Spleen (tissue), 11 donors: Measurements from ENCODE around the gene OR6S1. TPM values are rescaled to one million over a fixed set of nuclear protein-coding genes. Genes with fewer than 3 reads are reported as not detected.

Experiments
- DNase-seq: peaks from one replicate; pipeline ENCODE4 v3.0.0-alpha.2; 2020
- H3K27ac ChIP-seq, 8 donors: fragments of 200-600 bp; sonication (generic) in 7 of 8; 1 replicate in 4 of 8; 2 replicates in 4 of 8; pipeline versions ENCODE4 v1.5.0 to v1.8.0; 2016 to 2021; ENCODE audit warnings: inconsistent platforms in 4 of 8, mild to moderate bottlenecking in 4 of 8, moderate library complexity in 1 of 8
- H3K27me3 ChIP-seq, 7 donors: fragments of 200-600 bp; sonication (generic) in 6 of 7; replicated peaks in 1 of 7; 1 replicate in 4 of 7; 2 replicates in 3 of 7; pipeline versions ENCODE4 v1.5.0 to v1.8.0; 2016 to 2021; ENCODE audit warnings: inconsistent platforms in 3 of 7, mild to moderate bottlenecking in 1 of 7
- H3K36me3 ChIP-seq, 6 donors: fragments of 200-600 bp; sonication (generic) in 5 of 6; 1 replicate in 4 of 6; 2 replicates in 2 of 6; pipeline versions ENCODE4 v1.5.0 to v1.8.0; 2016 to 2021; ENCODE audit warnings: inconsistent platforms in 2 of 6
- H3K4me1 ChIP-seq, 6 donors: fragments of 200-600 bp; sonication (generic) in 5 of 6; 1 replicate in 3 of 6; 2 replicates in 3 of 6; pipeline versions ENCODE4 v1.5.0 to v1.8.0; 2016 to 2021; ENCODE audit warnings: inconsistent platforms in 3 of 6
- H3K4me3 ChIP-seq, 8 donors: fragments of 200-600 bp; sonication (generic) in 7 of 8; 1 replicate in 4 of 8; 2 replicates in 4 of 8; pipeline versions ENCODE4 v1.5.0 to v1.8.0; 2016 to 2021; ENCODE audit warnings: inconsistent platforms in 4 of 8, mild to moderate bottlenecking in 4 of 8, moderate library complexity in 2 of 8
- H3K9me3 ChIP-seq, 8 donors: fragments of 200-600 bp; sonication (generic) in 7 of 8; 1 replicate in 4 of 8; 2 replicates in 4 of 8; pipeline versions ENCODE4 v1.5.0 to v1.8.0; 2016 to 2021; ENCODE audit warnings: inconsistent platforms in 4 of 8
- CTCF ChIP-seq, 11 experiments: fragments of 200-600 bp in 7 of 11; fragments of 450-650 bp in 4 of 11; sonication (generic) in 4 of 11; IDR thresholded peaks in 8 of 11; conservative IDR thresholded peaks in 3 of 11; 1 replicate in 7 of 11; 2 replicates in 4 of 11; pipeline versions ENCODE4 v1.4.0 to v1.8.0; 2016 to 2021; ENCODE audit warnings: antibody characterized with exemption in 11 of 11, inconsistent platforms in 4 of 11, mild to moderate bottlenecking in 1 of 11
- POLR2A ChIP-seq, 3 donors: fragments of 450-650 bp; IDR thresholded peaks; one replicate each; pipeline ENCODE4 v1.5.1; 2017; ENCODE audit warnings: antibody characterized with exemption in 3 of 3, mild to moderate bottlenecking in 1 of 3
- POLR2AphosphoS5 ChIP-seq, 3 donors: sonication (generic); formaldehyde crosslinking; IDR thresholded peaks; one replicate each; pipeline ENCODE4 v1.5.1; 2017; ENCODE audit warnings: antibody characterized with exemption in 3 of 3
- WGBS, 5 donors: extraction: QIAGEN DNeasy Blood & Tissue Kit in 3 of 5; methylation state at CpG; one replicate each; pipeline versions ENCODE4 v1.1.5 to v1.1.7; 2013 to 2018; 5-methylcytosine and 5-hydroxymethylcytosine counted together
- intact Hi-C: fragments of 100-400 bp; cut with DNase I; formaldehyde crosslinking; loops from one replicate; pipeline ENCODE4 v1.15.0; 2023; ENCODE audit warnings: low total_unique reads
- polyA plus RNA-seq, 3 donors: library from polyadenylated mRNA; stranded (reverse); fragments of 200-250 nt; gene quantifications; one replicate each; pipeline ENCODE4 v1.2.1, GENCODE V29; 2013
- total RNA-seq, 7 donors: library from RNA; depleted of rRNA in 3 of 7; stranded (reverse); fragments of >200 nt in 3 of 7; fragmentation: NEBNext Ultra II Directional in 4 of 7; extraction: Animal tissue kit (Norgen Biotek cat#: 25700) in 4 of 7; gene quantifications; one replicate each; pipeline versions ENCODE4 v1.1.0 to v1.2.1, GENCODE V29; 2016 to 2021
- donor health status: healthy with polysubstance abuse.
- donor health status: DM: no; HTN: no; CAD: no; lungs with moderate emphysema.
- donor health status: DM: no; HTN: no; CAD: no.
- donor health status: Bipolar disorder and iron deficiency.
- donor health status: healthy.
- donor health status: DM: no; HTN: no; CAD: no.
- donor health status: DM: yes; HTN: yes; CAD: no.

The OR6S1 gene
- total and polyA plus RNA-seq, 10 donors, result 0.10 to 0.77 (median 0.27) TPM; not detected in 7

DNA sequence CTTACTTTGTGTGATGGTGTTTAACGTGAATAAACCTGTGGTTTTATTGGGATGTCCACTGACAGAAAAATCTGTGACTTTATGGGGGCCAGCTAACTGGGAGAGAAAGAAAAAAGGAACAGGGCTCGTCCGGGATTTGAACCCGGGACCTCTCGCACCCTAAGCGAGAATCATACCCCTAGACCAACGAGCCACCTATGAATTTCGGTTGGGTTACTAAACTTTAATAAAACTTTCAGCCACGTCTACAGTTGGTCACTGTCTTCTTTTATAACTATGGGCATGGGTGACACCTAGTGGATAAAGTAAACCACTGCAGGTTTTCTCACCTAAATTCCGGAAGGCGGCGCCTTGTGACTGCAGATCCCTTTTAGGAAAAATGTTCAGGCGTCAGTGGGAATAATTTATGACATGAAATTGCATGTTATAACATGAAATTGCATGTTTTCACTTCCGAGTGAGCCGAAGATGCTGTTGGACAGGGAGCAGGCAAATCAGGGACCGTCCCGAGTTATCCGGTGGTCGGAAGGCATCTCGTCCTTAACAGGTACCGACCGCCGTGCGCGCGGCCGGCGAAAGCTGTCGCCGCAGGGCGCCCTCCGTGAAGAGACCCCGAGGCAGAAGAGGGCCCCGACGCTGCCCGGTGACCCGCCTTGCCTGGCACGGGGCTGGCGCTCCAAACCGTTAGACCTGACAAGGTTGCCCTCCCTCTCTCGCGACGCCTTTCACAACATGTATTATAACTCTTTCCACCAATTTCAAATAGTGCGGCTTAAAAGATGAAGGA, 32.1 kb downstream of the OR6S1 start:
- H3K4me3 ChIP-seq, result peak overlapping the region; percentile 71 to 96 (median 88)
- 0 to 1% (median 1%) methylated on average over 32 to 44 of the region's 44 CpGs for WGBS, 5 donors
- H3K9me3 ChIP-seq, result no peaks in the 10 kb centered on the region
- H3K27ac ChIP-seq, result peak overlapping the region in 7 of 8 donors; percentile 38 to 86 (median 75)
- no peaks in the 10 kb centered on the region for H3K36me3 ChIP-seq
- H3K27me3 ChIP-seq, result no peaks in the 10 kb centered on the region
- peaks cover 14 to 56% (median 44%) of the 10 kb centered on the region in 6 donors for H3K4me1 ChIP-seq
- intact Hi-C loops, result loop anchor here (5.0 kb wide), 3 partner anchors 78 to 282 kb away; partner anchors contain the start of genes ANG and TEP1
- peak; percentile 88 to 98 (median 94) for TF ChIP-seq CTCF (IDR thresholded peaks at IDR 0.05 in 8 of 11, conservative IDR thresholded peaks at IDR 0.05 in 3 of 11)
- peak in 1 of 3 donors; percentile 5 for TF ChIP-seq POLR2A (IDR thresholded peaks at IDR 0.05)
- peak in 1 of 3 donors; percentile 39 for TF ChIP-seq POLR2AphosphoS5 (IDR thresholded peaks at IDR 0.05)
- DNase-seq, result peak; percentile 88

DNA sequence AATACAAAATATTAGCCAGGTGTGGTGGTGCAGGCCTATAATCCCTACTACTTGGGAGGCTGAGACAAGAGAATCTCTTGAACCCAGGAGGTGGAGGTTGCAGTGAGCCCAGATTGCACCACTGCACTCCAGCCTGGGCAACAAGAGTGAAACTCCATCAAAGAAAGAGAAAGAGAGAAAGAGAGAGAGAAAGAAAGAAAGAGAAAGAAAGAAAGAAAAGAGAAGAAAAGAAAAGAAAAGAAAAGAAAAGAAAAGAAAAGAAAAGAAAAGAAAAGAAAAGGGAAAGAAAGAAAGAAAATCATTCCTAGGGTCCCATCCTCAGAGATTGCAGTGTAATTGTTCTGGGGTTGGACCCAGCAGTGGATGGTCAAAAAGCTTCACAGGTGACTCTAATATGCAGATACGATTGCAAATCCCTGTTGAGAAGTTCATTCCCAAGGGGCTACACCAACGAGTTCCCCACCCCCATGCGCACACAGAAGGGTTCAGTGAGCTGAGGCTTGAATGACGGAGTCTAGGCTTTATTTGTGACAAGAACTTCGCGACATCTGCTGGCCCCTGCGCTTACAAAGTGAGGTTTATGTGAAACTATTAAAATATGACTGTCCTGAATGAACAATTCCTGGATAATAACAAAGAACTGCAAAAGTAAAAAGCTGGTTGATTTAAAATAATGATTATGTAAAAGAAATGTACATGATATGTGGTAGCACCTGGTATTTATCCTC, 32.9 kb downstream of the OR6S1 start:
- Histone ChIP-seq H3K27ac (peak overlapping the region in 1 of 8 donors; percentile 76), H3K4me1 (peaks cover 14 to 48% (median 37%) of the 10 kb centered on the region in 6 donors), H3K4me3 (no peak overlapping the region), H3K9me3 (no peaks in the 10 kb centered on the region), H3K36me3 (no peaks in the 10 kb centered on the region), H3K27me3 (no peaks in the 10 kb centered on the region)
- no peak for DNase-seq
- intact Hi-C loops, result loop anchor here (5.0 kb wide), 1 partner anchor 281 kb away; no protein-coding TSS in a partner anchor
- TF ChIP-seq POLR2AphosphoS5 (IDR thresholded peaks at IDR 0.05) (no peak), POLR2A (IDR thresholded peaks at IDR 0.05) (no peak), CTCF (IDR thresholded peaks at IDR 0.05 in 8 of 11, conservative IDR thresholded peaks at IDR 0.05 in 3 of 11) (no peak)
- WGBS, 5 donors, result 62 to 75% (median 69%) methylated on average over 7 of the region's 7 CpGs

- Histone ChIP-seq H3K4me1 (peaks cover 5 to 38% (median 28%) of the 10 kb centered on the region in 6 donors), H3K27ac (no peak overlapping the region), H3K9me3 (no peaks in the 10 kb centered on the region), H3K27me3 (no peaks in the 10 kb centered on the region), H3K36me3 (no peaks in the 10 kb centered on the region), H3K4me3 (no peak overlapping the region)
- intact Hi-C loops, result loop anchor here (5.0 kb wide), 1 partner anchor 280 kb away; no protein-coding TSS in a partner anchor
- 52 to 69% (median 65%) methylated on average over 5 of the region's 5 CpGs for WGBS, 5 donors
- no peak for TF ChIP-seq CTCF (IDR thresholded peaks at IDR 0.05 in 8 of 11, conservative IDR thresholded peaks at IDR 0.05 in 3 of 11)
- TF ChIP-seq POLR2A (IDR thresholded peaks at IDR 0.05), result no peak
- no peak for TF ChIP-seq POLR2AphosphoS5 (IDR thresholded peaks at IDR 0.05)
- no peak for DNase-seq
These were observed 33.9 kb downstream of the OR6S1 start for GRCh38 chr14:20607617-20608016.

GRCh38 chr14:20606902-20607242, 34.6 kb downstream of the OR6S1 start:
- Histone ChIP-seq H3K4me1 (peaks cover 4 to 31% (median 21%) of the 10 kb centered on the region in 6 donors), H3K4me3 (no peak overlapping the region), H3K27me3 (no peaks in the 10 kb centered on the region), H3K9me3 (no peaks in the 10 kb centered on the region), H3K27ac (no peak overlapping the region), H3K36me3 (no peaks in the 10 kb centered on the region)
- intact Hi-C loops, result loop anchor here (5.0 kb wide), 1 partner anchor 280 kb away; no protein-coding TSS in a partner anchor
- 75 to 100% (median 81%) methylated on average over 2 of the region's 2 CpGs for WGBS, 5 donors
- DNase-seq, result no peak
- TF ChIP-seq POLR2A (IDR thresholded peaks at IDR 0.05), result no peak
- no peak for TF ChIP-seq POLR2AphosphoS5 (IDR thresholded peaks at IDR 0.05)
- TF ChIP-seq CTCF (IDR thresholded peaks at IDR 0.05 in 8 of 11, conservative IDR thresholded peaks at IDR 0.05 in 3 of 11), result no peak
